SK-N-SH (cell line): ENCODE data around the gene CD164L2. TPM values are rescaled to one million over a fixed set of nuclear protein-coding genes. Genes with fewer than 3 reads are reported as not detected.

Source experiments
- CTCF ChIA-PET: fragments of 300-600, 350-600 bp; formaldehyde crosslinking; extraction: SDS; loops from one replicate; lab custom pipeline; 2021; lab: Yijun Ruan, JAX
- POLR2A ChIA-PET: fragments of 350-600 bp; sonication (Branson Sonifier 250); formaldehyde crosslinking; extraction: SDS; loops from one replicate; lab custom pipeline; 2020; ENCODE audit warnings: antibody characterized with exemption, inconsistent platforms; lab: Yijun Ruan, JAX
- DNase-seq: peaks from one replicate; pipeline ENCODE4 v3.0.0; 2012
- H2AFZ ChIP-seq: fragments of 200-600 bp; sonication (generic); 2 replicates; pipeline ENCODE4 v1.8.1; 2016; ENCODE audit warnings: antibody characterized with exemption, mild to moderate bottlenecking, low read depth
- H3F3A ChIP-seq: fragments of 200-600 bp; sonication (generic); replicated peaks from 2 replicates; pipeline ENCODE3; 2016; ENCODE audit warnings: antibody characterized with exemption, mild to moderate bottlenecking; ENCODE audit not compliant: insufficient read depth
- H3K27ac ChIP-seq, 2 experiments: fragments of 200-500 bp in 1 of 2; fragments of 200-600 bp in 1 of 2; sonication (Bioruptor generic) in 1 of 2; sonication (generic), shearing (Covaris generic) in 1 of 2; 2 replicates each; pipeline versions ENCODE4 v1.5.1 to v1.6.1; 2014 to 2016; ENCODE audit warnings: low read depth in 2 of 2, inconsistent platforms in 1 of 2, low read length in 1 of 2, mild to moderate bottlenecking in 1 of 2, mixed read lengths in 1 of 2
- H3K27me3 ChIP-seq: fragments of 200-600 bp; sonication (generic), shearing (Covaris generic); 2 replicates; pipeline ENCODE4 v1.6.1; 2016; ENCODE audit warnings: mixed run types; ENCODE audit not compliant: insufficient read depth
- H3K36me3 ChIP-seq, 2 experiments: fragments of 200-500 bp in 1 of 2; fragments of 200-600 bp in 1 of 2; sonication (Bioruptor generic) in 1 of 2; sonication (generic) in 1 of 2; replicated peaks in 1 of 2; 2 replicates each; pipeline versions ENCODE3 to v1.5.1; 2014 to 2016; ENCODE audit warnings: low read length in 1 of 2, mild to moderate bottlenecking in 1 of 2; ENCODE audit not compliant: insufficient read depth in 2 of 2, control insufficient read depth in 1 of 2
- H3K4me1 ChIP-seq, 2 experiments: fragments of 200-500 bp in 1 of 2; fragments of 200-600 bp in 1 of 2; sonication (Bioruptor generic) in 1 of 2; sonication (generic), shearing (Covaris generic) in 1 of 2; 2 replicates each; pipeline versions ENCODE4 v1.5.1 to v1.6.1; 2014 to 2016; ENCODE audit warnings: low read depth in 1 of 2, low read length in 1 of 2, mixed run types in 1 of 2; ENCODE audit not compliant: insufficient read depth in 2 of 2, control insufficient read depth in 1 of 2
- H3K4me2 ChIP-seq: fragments of 200-600 bp; sonication (generic), shearing (Covaris generic); 2 replicates; pipeline ENCODE4 v1.6.1; 2017; ENCODE audit warnings: mixed run types
- H3K4me3 ChIP-seq, 2 experiments: fragments of 200-500 bp in 1 of 2; fragments of 200-600 bp in 1 of 2; sonication (Bioruptor generic) in 1 of 2; sonication (generic), shearing (Covaris generic) in 1 of 2; 2 replicates each; pipeline versions ENCODE4 v1.5.1 to v1.8.1; 2014 to 2016; ENCODE audit warnings: low read depth in 2 of 2, inconsistent platforms in 1 of 2, low read length in 1 of 2, mild to moderate bottlenecking in 1 of 2, mixed read lengths in 1 of 2, moderate library complexity in 1 of 2
- H3K79me2 ChIP-seq: fragments of 200-600 bp; sonication (generic); 2 replicates; pipeline ENCODE4 v1.8.1; 2017; ENCODE audit warnings: mild to moderate bottlenecking; ENCODE audit not compliant: insufficient read depth
- H3K9ac ChIP-seq: fragments of 200-600 bp; sonication (generic); 2 replicates; pipeline ENCODE4 v1.6.1; 2017; ENCODE audit warnings: mixed run types
- H3K9me2 ChIP-seq: fragments of 200-600 bp; sonication (generic); 2 replicates; pipeline ENCODE4 v1.6.1; 2017; ENCODE audit warnings: mixed run types
- H3K9me3 ChIP-seq: fragments of 200-600 bp; sonication (generic); 2 replicates; pipeline ENCODE4 v1.6.1; 2017; ENCODE audit warnings: mixed run types, mild to moderate bottlenecking, moderate library complexity
- H4K20me1 ChIP-seq: fragments of 200-600 bp; sonication (generic); 2 replicates; pipeline ENCODE4 v1.6.1; 2017; ENCODE audit warnings: mild to moderate bottlenecking, mixed run types; ENCODE audit not compliant: insufficient read depth
- ELF1 ChIP-seq: IDR thresholded peaks from 2 replicates; pipeline ENCODE4 v1.4.0; 2012
- EZH2phosphoT487 ChIP-seq: fragments of 200-600 bp; sonication (generic); IDR thresholded peaks from 2 replicates; pipeline ENCODE4 v1.6.1; 2017; ENCODE audit warnings: low read depth, mixed run types, mild to moderate bottlenecking, antibody characterized with exemption, moderate library complexity, borderline replicate concordance
- FOXJ3 ChIP-seq: sonication (generic); formaldehyde crosslinking; IDR thresholded peaks from 2 replicates; pipeline ENCODE4 v1.5.1; 2020; ENCODE audit warnings: mild to moderate bottlenecking, missing genetic modification reagents
- GABPA ChIP-seq: IDR thresholded peaks from 2 replicates; pipeline ENCODE4 v1.4.0; 2012; ENCODE audit warnings: low read depth, mild to moderate bottlenecking
- GATA2 ChIP-seq: sonication (generic); formaldehyde crosslinking; IDR thresholded peaks from 2 replicates; pipeline ENCODE4 v1.5.0; 2020; ENCODE audit warnings: mild to moderate bottlenecking, missing genetic modification reagents
- IRF3 ChIP-seq: fragments of 150-350 bp; IDR thresholded peaks from 2 replicates; pipeline ENCODE4 v1.6.1; 2016; ENCODE audit warnings: mild to moderate bottlenecking, low read depth, low read length
- JUND ChIP-seq: IDR thresholded peaks from 2 replicates; pipeline ENCODE4 v1.4.0; 2012
- MEF2A ChIP-seq: IDR thresholded peaks from 2 replicates; pipeline ENCODE4 v1.4.0; 2012; ENCODE audit warnings: low read depth, borderline replicate concordance
- NFIC ChIP-seq: IDR thresholded peaks from 2 replicates; pipeline ENCODE4 v1.4.0; 2012; ENCODE audit warnings: borderline replicate concordance
- PBX3 ChIP-seq: IDR thresholded peaks from 2 replicates; pipeline ENCODE4; 2012
- RAD21 ChIP-seq: IDR thresholded peaks from 2 replicates; pipeline ENCODE4 v1.6.1; 2012; ENCODE audit warnings: mild to moderate bottlenecking, low read length
- RFX5 ChIP-seq: IDR thresholded peaks from 2 replicates; pipeline ENCODE4 v1.6.1; 2012; ENCODE audit warnings: mild to moderate bottlenecking, improper control_type of control experiment, low read length
- RXRA ChIP-seq: IDR thresholded peaks from 2 replicates; pipeline ENCODE4 v1.4.0; 2012; ENCODE audit warnings: low read depth, mild to moderate bottlenecking, borderline replicate concordance
- SIN3A ChIP-seq: IDR thresholded peaks from 2 replicates; pipeline ENCODE4 v1.6.1; 2012; ENCODE audit warnings: low read depth, mild to moderate bottlenecking, low read length, moderate library complexity, borderline replicate concordance
- TAF1 ChIP-seq: IDR thresholded peaks from 2 replicates; pipeline ENCODE4 v1.6.1; 2012; ENCODE audit warnings: low read depth, mild to moderate bottlenecking, low read length, moderate library complexity, borderline replicate concordance
- TEAD4 ChIP-seq: IDR thresholded peaks from 2 replicates; pipeline ENCODE4 v1.4.0; 2012; ENCODE audit warnings: mild to moderate bottlenecking, borderline replicate concordance; ENCODE audit not compliant: insufficient read depth
- YY1 ChIP-seq: IDR thresholded peaks from 2 replicates; pipeline ENCODE4 v1.4.0; 2012; ENCODE audit warnings: low read depth, mild to moderate bottlenecking
- ZBTB33 ChIP-seq: IDR thresholded peaks from 2 replicates; pipeline ENCODE4 v1.4.0; 2012; ENCODE audit warnings: low read depth, borderline replicate concordance
- WGBS: methylation state at CpG from one replicate; pipeline ENCODE4 v1.1.6; 2017; ENCODE audit warnings: low lambda C conversion rate; 5-methylcytosine and 5-hydroxymethylcytosine counted together
- polyA plus RNA-seq, 3 experiments: library from polyadenylated mRNA; depleted of rRNA; stranded (reverse); fragments of >200 nt; gene quantifications; 2 replicates each; pipeline ENCODE4 v1.2.3, GENCODE V29; 2012

Gene CD164L2
- polyA plus RNA-seq, 1 of the 3 experiments (the other 2 are of a cell fraction) = 0.05 TPM

- H3K4me1 ChIP-seq = peaks cover 0 to 10% of the 10 kb centered on the region in 2 experiments; a peak in 2 of 4 replicates
Observed at GRCh38 chr1:27346991-27347624, 36.0 kb downstream of the CD164L2 start.

More at GRCh38 chr1:27346991-27347624, 36.0 kb downstream of the CD164L2 start:
- H3K79me2 ChIP-seq = no peaks in the 10 kb centered on the region
- no peaks in the 10 kb centered on the region for H3F3A ChIP-seq
- no peaks in the 10 kb centered on the region for H3K27me3 ChIP-seq
- H3K9me3 ChIP-seq = no peaks in the 10 kb centered on the region
- ChIA-PET CTCF (interaction anchor here (0.7 to 4.7 kb wide), 5 partner anchors 10 to 260 kb away, joined by 3 to 40 read pairs (median 6); no protein-coding TSS in a partner anchor), POLR2A (no interaction called here)
- no peaks in the 10 kb centered on the region for H4K20me1 ChIP-seq
- H3K9me2 ChIP-seq = no peaks in the 10 kb centered on the region
- no peak overlapping the region for H3K27ac ChIP-seq
- no peak overlapping the region for H3K4me3 ChIP-seq
- TF ChIP-seq FOXJ3 (CRISPR knock-in tag) (no peak), GATA2 (CRISPR knock-in tag) (no peak), GABPA (no peak), RFX5 (no peak), ELF1 (no peak), RXRA (no peak), TEAD4 (no peak), EZH2phosphoT487 (no peak), SIN3A (no peak), NFIC (no peak), MEF2A (no peak), RAD21 (no peak), YY1 (no peak), IRF3 (no peak), TAF1 (no peak), JUND (no peak), ZBTB33 (no peak), PBX3 (no peak)
- H3K36me3 ChIP-seq = no peaks in the 10 kb centered on the region
- no peak overlapping the region for H3K4me2 ChIP-seq
- H2AFZ ChIP-seq = no peak overlapping the region
- no peak for DNase-seq
- WGBS = 83% methylated on average over 13 of the region's 14 CpGs
- no peak overlapping the region for H3K9ac ChIP-seq
